HepG2 (cell line): ENCODE results near the gene SLC22A31. TPM values are rescaled to one million over a fixed set of nuclear protein-coding genes. Genes with fewer than 3 reads are reported as not detected.

ENCODE experiments used
- ATF7-NPFF ChIP-seq: sonication (generic); formaldehyde crosslinking; IDR thresholded peaks from 2 replicates; pipeline ENCODE4 v1.8.1; 2023; ENCODE audit warnings: mild to moderate bottlenecking, low read depth, missing genetic modification reagents, moderate library complexity
- EEA1 ChIP-seq: sonication (generic); formaldehyde crosslinking; IDR thresholded peaks from 2 replicates; pipeline ENCODE4 v1.5.1; 2020; ENCODE audit warnings: mild to moderate bottlenecking, missing genetic modification reagents, borderline replicate concordance
- EED ChIP-seq: sonication (generic); formaldehyde crosslinking; IDR thresholded peaks from 2 replicates; pipeline ENCODE4 v1.5.0; 2020; ENCODE audit warnings: mild to moderate bottlenecking, missing genetic modification reagents
- ELK4 ChIP-seq: sonication (generic); formaldehyde crosslinking; IDR thresholded peaks from 2 replicates; pipeline ENCODE4 v1.9.0; 2021; ENCODE audit warnings: missing genetic modification reagents, borderline replicate concordance
- FOXM1 ChIP-seq: sonication (generic); formaldehyde crosslinking; IDR thresholded peaks from 2 replicates; pipeline ENCODE4 v1.5.0; 2020; ENCODE audit warnings: missing genetic modification reagents
- GATA4 ChIP-seq: sonication (generic); IDR thresholded peaks from 2 replicates; pipeline ENCODE4 v1.6.1; 2016; ENCODE audit warnings: antibody characterized with exemption, low read depth, borderline replicate concordance
- HNF4G ChIP-seq, 2 experiments: sonication (generic) in 1 of 2; formaldehyde crosslinking in 1 of 2; IDR thresholded peaks; 2 replicates each; pipeline versions ENCODE4 v1.4.0 to v1.6.1; 2011 to 2020; ENCODE audit warnings: borderline replicate concordance in 2 of 2, low read depth in 2 of 2, mild to moderate bottlenecking in 2 of 2, low read length in 1 of 2, missing genetic modification reagents in 1 of 2, moderate library complexity in 1 of 2
- MAFG ChIP-seq: sonication (generic); formaldehyde crosslinking; IDR thresholded peaks from 2 replicates; pipeline ENCODE4 v1.5.1; 2020; ENCODE audit warnings: mild to moderate bottlenecking, missing genetic modification reagents
- MAZ ChIP-seq, 2 experiments: sonication (generic) in 1 of 2; formaldehyde crosslinking in 1 of 2; IDR thresholded peaks; 2 replicates each; pipeline versions ENCODE4 v1.5.0 to v1.6.1; 2012 to 2020; ENCODE audit warnings: low read depth in 2 of 2, mild to moderate bottlenecking in 2 of 2, borderline replicate concordance in 1 of 2, improper control_type of control experiment in 1 of 2, low read length in 1 of 2, missing genetic modification reagents in 1 of 2, moderate library complexity in 1 of 2
- RNF219 ChIP-seq: sonication (generic); formaldehyde crosslinking; IDR thresholded peaks from 2 replicates; pipeline ENCODE4 v1.5.0; 2020; ENCODE audit warnings: mild to moderate bottlenecking, missing genetic modification reagents
- SAP130 ChIP-seq: IDR thresholded peaks from 2 replicates; pipeline ENCODE4 v1.6.1; 2016; ENCODE audit warnings: low read depth
- ZMYM2 ChIP-seq: sonication (generic); formaldehyde crosslinking; IDR thresholded peaks from 2 replicates; pipeline ENCODE4 v1.8.0; 2022; ENCODE audit warnings: mild to moderate bottlenecking, missing genetic modification reagents
- ZNF468 ChIP-seq: sonication (generic); formaldehyde crosslinking; IDR thresholded peaks from 2 replicates; pipeline ENCODE4 v1.8.0; 2022; ENCODE audit warnings: mild to moderate bottlenecking, moderate library complexity, missing genetic modification reagents
- ZNF572 ChIP-seq: sonication (generic); formaldehyde crosslinking; IDR thresholded peaks from 2 replicates; pipeline ENCODE4 v1.5.1; 2020; ENCODE audit warnings: mild to moderate bottlenecking, missing genetic modification reagents
- ZNF629 ChIP-seq: sonication (generic); formaldehyde crosslinking; conservative IDR thresholded peaks from 2 replicates; pipeline ENCODE4 v1.5.0; 2020; ENCODE audit warnings: missing genetic modification reagents
- ZNF674 ChIP-seq: sonication (generic); formaldehyde crosslinking; IDR thresholded peaks from 2 replicates; pipeline ENCODE4 v1.5.0; 2020; ENCODE audit warnings: low read depth, mild to moderate bottlenecking, missing genetic modification reagents
- polyA plus RNA-seq, 8 experiments: library from polyadenylated mRNA; depleted of rRNA in 3 of 8; stranded (reverse) in 7 of 8; unstranded in 1 of 8; fragments of >200 nt; fragmentation: Illumina TruSeq in 4 of 8; extraction: Trizol in 4 of 8; gene quantifications; 2 replicates each; pipeline versions ENCODE4 v1.2.1 to v1.2.3, GENCODE V29; 2011 to 2016; ENCODE audit warnings: low read depth in 4 of 8, missing spikeins in 1 of 8, mixed read lengths in 1 of 8; ENCODE audit not compliant: insufficient read depth in 1 of 8
- total RNA-seq, 5 experiments: library from RNA; depleted of rRNA; stranded (reverse); fragments of >200 nt; fragmentation: Illumina TruSeq; extraction: Trizol; gene quantifications; 2 replicates each; pipeline ENCODE4 v1.2.3, GENCODE V29; 2016; ENCODE audit warnings: low read depth in 1 of 5
- TF ChIP-seq, protein P1 (sequence below): sonication (generic); formaldehyde crosslinking; IDR thresholded peaks from 2 replicates; pipeline ENCODE4 v1.4.0; 2020; ENCODE audit warnings: missing genetic modification reagents; ENCODE audit errors: not compliant biosample characterization
- TF ChIP-seq, protein P2 (sequence below): sonication (generic); formaldehyde crosslinking; IDR thresholded peaks from 2 replicates; pipeline ENCODE4 v1.4.0; 2020; ENCODE audit warnings: missing genetic modification reagents, borderline replicate concordance
- TF ChIP-seq, protein P3 (sequence below): fragments of 450-650 bp; IDR thresholded peaks from 2 replicates; pipeline ENCODE4 v1.6.1; 2017

SLC22A31 gene
- total and polyA plus RNA-seq, 2 of the 13 experiments (the other 11 are each of a cell fraction or from before 2014, with no cell fraction given): 67.3 to 83.3 TPM

DNA sequence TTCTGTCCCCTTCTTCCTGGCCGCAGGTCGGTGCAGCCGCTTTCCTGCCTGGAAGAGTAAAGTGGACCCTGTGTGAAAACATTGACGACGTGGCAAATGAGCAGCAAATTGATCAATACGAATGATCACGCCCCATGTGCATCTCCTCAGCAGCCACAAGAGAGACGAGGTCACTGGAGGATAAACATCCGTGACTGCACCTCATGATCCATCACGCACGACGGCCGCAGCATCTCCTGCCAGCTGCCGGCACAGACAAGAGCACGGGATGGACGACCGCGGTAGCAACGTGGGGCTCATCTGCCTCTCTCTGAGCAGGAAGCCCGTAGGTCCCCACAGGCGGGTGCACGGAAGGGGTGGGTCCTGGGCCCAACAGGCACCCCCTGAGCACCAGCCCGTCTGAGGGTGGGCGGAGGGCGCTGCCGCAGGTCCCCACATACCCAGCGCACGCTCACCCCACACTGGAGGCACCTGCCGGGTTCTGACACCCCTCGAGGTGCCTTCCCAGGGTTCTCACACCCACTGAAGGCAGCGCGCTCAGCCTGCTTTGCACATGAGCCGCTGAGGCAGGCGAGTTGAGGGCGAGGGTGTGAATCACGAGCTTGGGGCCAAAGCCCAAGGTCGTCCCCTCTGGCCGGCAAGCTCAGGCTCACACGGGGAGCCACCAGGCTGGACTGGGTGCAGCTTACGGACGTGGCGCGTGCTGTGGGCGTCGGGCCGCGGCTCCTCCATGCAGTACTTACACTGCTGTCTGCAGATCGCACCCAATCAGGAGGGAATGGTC, 41.1 kb downstream of the SLC22A31 start (continued):
- TF ChIP-seq ELK4 (CRISPR knock-in tag) (no peak), ZNF572 (peak; percentile 97), ZNF468 (CRISPR knock-in tag) (0 out of 2 replicates have a peak, but pooled peaks have one; percentile 41), MAZ (IDR thresholded peaks at IDR 0.05; ENCODE audit: borderline replicate concordance, low read depth, low read length) (no peak), MAZ (CRISPR knock-in tag; IDR thresholded peaks at IDR 0.05; ENCODE audit: low read depth) (peak; percentile 69; the same call in 1 of the 2 replicates), ZMYM2 (peak; percentile 87), ATF7-NPFF (peak; percentile 72; the same call in 1 of the 2 replicates), EEA1 (CRISPR knock-in tag) (peak; percentile 58; the same call in 1 of the 2 replicates), ZNF629 (CRISPR knock-in tag) (peak; percentile 57), SAP130 (CRISPR knock-in tag) (peak; percentile 69), EED (no peak), ZNF674 (CRISPR knock-in tag) (no peak), RNF219 (CRISPR knock-in tag) (no peak), GATA4 (no peak), HNF4G (IDR thresholded peaks at IDR 0.05; ENCODE audit: borderline replicate concordance, low read depth, low read length) (peak; percentile 54; the same call in 1 of the 2 replicates), HNF4G (CRISPR knock-in tag; IDR thresholded peaks at IDR 0.05; ENCODE audit: borderline replicate concordance, low read depth) (peak; percentile 76), FOXM1 (CRISPR knock-in tag) (no peak), MAFG (CRISPR knock-in tag) (no peak; the same call in 1 of the 2 replicates)
- TF ChIP-seq, protein P1, sequence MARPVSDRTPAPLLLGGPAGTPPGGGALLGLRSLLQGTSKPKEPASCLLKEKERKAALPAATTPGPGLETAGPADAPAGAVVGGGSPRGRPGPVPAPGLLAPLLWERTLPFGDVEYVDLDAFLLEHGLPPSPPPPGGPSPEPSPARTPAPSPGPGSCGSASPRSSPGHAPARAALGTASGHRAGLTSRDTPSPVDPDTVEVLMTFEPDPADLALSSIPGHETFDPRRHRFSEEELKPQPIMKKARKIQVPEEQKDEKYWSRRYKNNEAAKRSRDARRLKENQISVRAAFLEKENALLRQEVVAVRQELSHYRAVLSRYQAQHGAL: peak; percentile 25
- TF ChIP-seq, protein P2, sequence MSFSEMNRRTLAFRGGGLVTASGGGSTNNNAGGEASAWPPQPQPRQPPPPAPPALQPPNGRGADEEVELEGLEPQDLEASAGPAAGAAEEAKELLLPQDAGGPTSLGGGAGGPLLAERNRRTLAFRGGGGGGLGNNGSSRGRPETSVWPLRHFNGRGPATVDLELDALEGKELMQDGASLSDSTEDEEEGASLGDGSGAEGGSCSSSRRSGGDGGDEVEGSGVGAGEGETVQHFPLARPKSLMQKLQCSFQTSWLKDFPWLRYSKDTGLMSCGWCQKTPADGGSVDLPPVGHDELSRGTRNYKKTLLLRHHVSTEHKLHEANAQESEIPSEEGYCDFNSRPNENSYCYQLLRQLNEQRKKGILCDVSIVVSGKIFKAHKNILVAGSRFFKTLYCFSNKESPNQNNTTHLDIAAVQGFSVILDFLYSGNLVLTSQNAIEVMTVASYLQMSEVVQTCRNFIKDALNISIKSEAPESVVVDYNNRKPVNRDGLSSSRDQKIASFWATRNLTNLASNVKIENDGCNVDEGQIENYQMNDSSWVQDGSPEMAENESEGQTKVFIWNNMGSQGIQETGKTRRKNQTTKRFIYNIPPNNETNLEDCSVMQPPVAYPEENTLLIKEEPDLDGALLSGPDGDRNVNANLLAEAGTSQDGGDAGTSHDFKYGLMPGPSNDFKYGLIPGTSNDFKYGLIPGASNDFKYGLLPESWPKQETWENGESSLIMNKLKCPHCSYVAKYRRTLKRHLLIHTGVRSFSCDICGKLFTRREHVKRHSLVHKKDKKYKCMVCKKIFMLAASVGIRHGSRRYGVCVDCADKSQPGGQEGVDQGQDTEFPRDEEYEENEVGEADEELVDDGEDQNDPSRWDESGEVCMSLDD (CRISPR knock-in tag): no peak
- TF ChIP-seq, protein P3, sequence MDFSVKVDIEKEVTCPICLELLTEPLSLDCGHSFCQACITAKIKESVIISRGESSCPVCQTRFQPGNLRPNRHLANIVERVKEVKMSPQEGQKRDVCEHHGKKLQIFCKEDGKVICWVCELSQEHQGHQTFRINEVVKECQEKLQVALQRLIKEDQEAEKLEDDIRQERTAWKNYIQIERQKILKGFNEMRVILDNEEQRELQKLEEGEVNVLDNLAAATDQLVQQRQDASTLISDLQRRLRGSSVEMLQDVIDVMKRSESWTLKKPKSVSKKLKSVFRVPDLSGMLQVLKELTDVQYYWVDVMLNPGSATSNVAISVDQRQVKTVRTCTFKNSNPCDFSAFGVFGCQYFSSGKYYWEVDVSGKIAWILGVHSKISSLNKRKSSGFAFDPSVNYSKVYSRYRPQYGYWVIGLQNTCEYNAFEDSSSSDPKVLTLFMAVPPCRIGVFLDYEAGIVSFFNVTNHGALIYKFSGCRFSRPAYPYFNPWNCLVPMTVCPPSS: no peak
